H1 (cell line): Measurements from ENCODE around the gene TRIM31. TPM values are rescaled to one million over a fixed set of nuclear protein-coding genes. Genes with fewer than 3 reads are reported as not detected.

ENCODE experiments used
- ASH2L ChIP-seq: fragments of 200-600, 300-600 bp; sonication (generic); IDR thresholded peaks from one replicate; pipeline ENCODE4 v1.7.1; 2017; ENCODE audit warnings: low read length
- BACH1 ChIP-seq: IDR thresholded peaks from 2 replicates; pipeline ENCODE4 v1.6.1; 2012; ENCODE audit warnings: low read length, improper control_type of control experiment
- CHD7 ChIP-seq: fragments of 300-600 bp; sonication (generic); IDR thresholded peaks from 2 replicates; pipeline ENCODE4 v1.7.1; 2012; ENCODE audit warnings: low read length, moderate library complexity, mild to moderate bottlenecking, inconsistent platforms; ENCODE audit not compliant: insufficient replicate concordance
- FOSL1 ChIP-seq: IDR thresholded peaks from 2 replicates; pipeline ENCODE4 v1.6.1; 2011; ENCODE audit warnings: mild to moderate bottlenecking, low read depth, low read length, moderate library complexity; ENCODE audit not compliant: insufficient read depth
- SIN3A ChIP-seq, 2 experiments: IDR thresholded peaks in 1 of 2; conservative IDR thresholded peaks in 1 of 2; 2 replicates each; pipeline ENCODE4 v1.6.1; 2011 to 2012; ENCODE audit warnings: low read length in 2 of 2, improper control_type of control experiment in 1 of 2, low read depth in 1 of 2, mild to moderate bottlenecking in 1 of 2
- polyA plus RNA-seq, 7 experiments: library from polyadenylated mRNA; depleted of rRNA in 3 of 7; stranded (reverse) in 5 of 7; unstranded in 2 of 7; fragments of >200 nt in 5 of 7; fragments of 200-250 nt in 2 of 7; gene quantifications; 1 replicate in 5 of 7; 2 replicates in 1 of 7; 4 replicates in 1 of 7; pipeline versions ENCODE4 v1.2.1 to v1.2.3, GENCODE V29; 2011 to 2013; ENCODE audit warnings: missing spikeins in 2 of 7, mixed read lengths in 2 of 7
- total RNA-seq: library from RNA; stranded (reverse); fragmentation: NEBNext Ultra II Directional; extraction: Animal tissue kit (Norgen Biotek cat#: 25700); gene quantifications from 2 replicates; pipeline ENCODE4 v1.2.1, GENCODE V29; 2021

The TRIM31 gene
- total and polyA plus RNA-seq, 2 of the 8 experiments (the other 6 are each of a cell fraction or from before 2014, with no cell fraction given) = not detected

GRCh38 chr6:30111266-30111856 lies 1.5 kb downstream of the TRIM31 start (continued):
- TF ChIP-seq CHD7 = no peak
- no peak for TF ChIP-seq ASH2L
- TF ChIP-seq FOSL1 = no peak
- no peak for TF ChIP-seq BACH1
- no peak for TF ChIP-seq SIN3A (conservative IDR thresholded peaks at IDR 0.05 in 1 of 2, IDR thresholded peaks at IDR 0.05 in 1 of 2; ENCODE audit: low read depth in 1 of 2, low read length in 2 of 2)
